Thyroid gland (tissue), 4 donors: ENCODE measurements around the gene MIB1. TPM values are rescaled to one million over a fixed set of nuclear protein-coding genes. Genes with fewer than 3 reads are reported as not detected.

ENCODE experiments used
- DNase-seq, 2 donors: peaks; one replicate each; pipeline ENCODE4 v3.0.0-alpha.2; 2019
- H3K27ac ChIP-seq, 3 donors: fragments of 200-600 bp; sonication (generic); 1 replicate in 2 of 3; 2 replicates in 1 of 3; pipeline ENCODE4 v1.5.1; 2016 to 2019; ENCODE audit warnings: mild to moderate bottlenecking in 1 of 3, moderate library complexity in 1 of 3
- H3K27me3 ChIP-seq: fragments of 200-600 bp; sonication (generic); one replicate; pipeline ENCODE4 v1.5.1; 2019
- H3K36me3 ChIP-seq, 2 donors: fragments of 200-600 bp; sonication (generic); one replicate each; pipeline ENCODE4 v1.5.1; 2016 to 2019
- H3K4me1 ChIP-seq, 2 donors: fragments of 200-600 bp; sonication (generic); one replicate each; pipeline ENCODE4 v1.5.1; 2017 to 2019
- H3K4me3 ChIP-seq, 3 donors: fragments of 200-600 bp; sonication (generic); replicated peaks in 1 of 3; 1 replicate in 2 of 3; 2 replicates in 1 of 3; pipeline ENCODE4 v1.5.1; 2016; ENCODE audit warnings: mild to moderate bottlenecking in 1 of 3
- H3K9me3 ChIP-seq: fragments of 200-600 bp; sonication (generic); one replicate; pipeline ENCODE4 v1.5.1; 2017
- POLR2A ChIP-seq, 2 donors: fragments of 450-650 bp; IDR thresholded peaks; one replicate each; pipeline ENCODE4 v1.6.1; 2017; ENCODE audit warnings: antibody characterized with exemption in 2 of 2, mild to moderate bottlenecking in 2 of 2, moderate library complexity in 1 of 2
- WGBS, 2 donors: methylation state at CpG; one replicate each; pipeline ENCODE4 v1.1.5; 2017; 5-methylcytosine and 5-hydroxymethylcytosine counted together
- intact Hi-C: fragments of 100-400 bp; cut with DNase I; formaldehyde crosslinking; loops from one replicate; pipeline ENCODE4 v1.15.1; 2023
- total RNA-seq, 4 donors: library from RNA; depleted of rRNA; stranded (reverse); fragments of >200 nt; gene quantifications; one replicate each; pipeline ENCODE4 v1.2.3, GENCODE V29; 2016
- TF ChIP-seq, protein P1 (sequence below), 6 experiments: fragments of 200-600 bp in 3 of 6; fragments of 450-650 bp in 3 of 6; sonication (generic) in 3 of 6; IDR thresholded peaks; one replicate each; pipeline ENCODE4 v1.5.1; 2016 to 2019; ENCODE audit warnings: antibody characterized with exemption in 6 of 6, mild to moderate bottlenecking in 2 of 6, inconsistent platforms in 1 of 6, moderate library complexity in 1 of 6

The MIB1 gene
- total RNA-seq, 4 donors from 2014 or later = 35.8 to 55.6 (median 45.0) TPM

DNA sequence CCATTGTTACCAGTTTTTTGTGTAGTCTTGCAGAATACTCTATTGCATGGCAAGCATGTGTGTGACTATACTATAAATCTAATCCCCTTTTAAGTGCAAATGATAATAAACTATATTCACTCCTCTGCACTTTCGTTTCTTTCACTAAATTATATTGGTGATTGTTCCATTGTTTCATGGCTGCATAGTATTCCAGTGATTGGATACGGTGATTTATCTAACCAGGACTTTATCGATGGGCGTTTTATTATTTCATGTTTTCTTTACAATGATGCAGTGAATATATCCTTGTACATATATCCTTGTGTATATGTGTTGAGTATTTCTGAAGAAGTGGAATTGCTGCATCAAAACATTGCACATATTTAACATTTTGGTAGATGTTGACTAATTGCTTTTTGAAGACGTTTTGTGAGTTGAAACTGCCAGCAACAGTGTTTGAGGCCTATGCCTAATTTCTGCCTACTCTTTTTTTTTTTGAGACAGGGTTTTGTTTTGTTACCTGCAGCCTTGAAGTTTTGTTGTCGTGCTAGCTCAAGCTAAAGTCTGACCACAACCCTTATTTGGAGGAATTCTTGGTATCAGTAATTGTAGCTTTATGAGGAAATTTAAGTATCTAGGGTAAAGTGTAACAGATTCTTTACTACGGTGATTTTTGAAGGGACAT, 2.7 kb downstream of the MIB1 start:
- Histone ChIP-seq H3K36me3 (no peaks in the 10 kb centered on the region), H3K4me3 (no peak overlapping the region), H3K4me1 (peaks cover 20 to 49% of the 10 kb centered on the region in 2 donors), H3K27ac (no peak overlapping the region), H3K9me3 (no peaks in the 10 kb centered on the region), H3K27me3 (no peaks in the 10 kb centered on the region)
- TF ChIP-seq, protein P1, sequence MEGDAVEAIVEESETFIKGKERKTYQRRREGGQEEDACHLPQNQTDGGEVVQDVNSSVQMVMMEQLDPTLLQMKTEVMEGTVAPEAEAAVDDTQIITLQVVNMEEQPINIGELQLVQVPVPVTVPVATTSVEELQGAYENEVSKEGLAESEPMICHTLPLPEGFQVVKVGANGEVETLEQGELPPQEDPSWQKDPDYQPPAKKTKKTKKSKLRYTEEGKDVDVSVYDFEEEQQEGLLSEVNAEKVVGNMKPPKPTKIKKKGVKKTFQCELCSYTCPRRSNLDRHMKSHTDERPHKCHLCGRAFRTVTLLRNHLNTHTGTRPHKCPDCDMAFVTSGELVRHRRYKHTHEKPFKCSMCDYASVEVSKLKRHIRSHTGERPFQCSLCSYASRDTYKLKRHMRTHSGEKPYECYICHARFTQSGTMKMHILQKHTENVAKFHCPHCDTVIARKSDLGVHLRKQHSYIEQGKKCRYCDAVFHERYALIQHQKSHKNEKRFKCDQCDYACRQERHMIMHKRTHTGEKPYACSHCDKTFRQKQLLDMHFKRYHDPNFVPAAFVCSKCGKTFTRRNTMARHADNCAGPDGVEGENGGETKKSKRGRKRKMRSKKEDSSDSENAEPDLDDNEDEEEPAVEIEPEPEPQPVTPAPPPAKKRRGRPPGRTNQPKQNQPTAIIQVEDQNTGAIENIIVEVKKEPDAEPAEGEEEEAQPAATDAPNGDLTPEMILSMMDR (IDR thresholded peaks at IDR 0.05) = no peak
- no peak for TF ChIP-seq POLR2A (IDR thresholded peaks at IDR 0.05)
- no peak for DNase-seq
- 82 to 85% methylated on average over 7 of the region's 7 CpGs for WGBS, 2 donors
- intact Hi-C loops = no loop called here

DNA sequence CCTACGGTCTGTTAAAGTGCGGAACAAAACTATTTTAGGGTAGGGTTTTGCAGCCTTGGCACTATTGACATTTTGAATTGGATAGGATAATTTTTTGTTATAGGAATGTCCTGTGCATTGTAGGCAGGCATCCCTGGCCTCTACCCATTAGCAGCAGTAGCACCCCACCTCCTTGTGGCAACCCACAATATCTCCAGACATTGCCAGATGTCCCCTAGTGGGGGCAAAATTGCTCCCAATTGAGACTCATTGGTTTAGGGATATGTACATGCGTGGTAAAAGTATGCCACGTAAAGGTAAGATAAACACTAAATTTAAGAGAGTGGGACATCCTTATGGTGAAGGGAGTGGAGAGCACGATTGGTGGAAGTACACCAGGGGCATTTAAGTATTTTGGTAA, 4.6 kb downstream of the MIB1 start:
- Histone ChIP-seq H3K27ac (no peak overlapping the region), H3K27me3 (no peaks in the 10 kb centered on the region), H3K36me3 (no peaks in the 10 kb centered on the region), H3K4me3 (no peak overlapping the region), H3K4me1 (peaks cover 20 to 43% of the 10 kb centered on the region in 2 donors), H3K9me3 (no peaks in the 10 kb centered on the region)
- intact Hi-C loops = no loop called here
- 92% methylated on average over 5 of the region's 5 CpGs for WGBS, 2 donors
- DNase-seq = no peak
- TF ChIP-seq, protein P1 (IDR thresholded peaks at IDR 0.05) = no peak
- TF ChIP-seq POLR2A (IDR thresholded peaks at IDR 0.05) = no peak

DNA sequence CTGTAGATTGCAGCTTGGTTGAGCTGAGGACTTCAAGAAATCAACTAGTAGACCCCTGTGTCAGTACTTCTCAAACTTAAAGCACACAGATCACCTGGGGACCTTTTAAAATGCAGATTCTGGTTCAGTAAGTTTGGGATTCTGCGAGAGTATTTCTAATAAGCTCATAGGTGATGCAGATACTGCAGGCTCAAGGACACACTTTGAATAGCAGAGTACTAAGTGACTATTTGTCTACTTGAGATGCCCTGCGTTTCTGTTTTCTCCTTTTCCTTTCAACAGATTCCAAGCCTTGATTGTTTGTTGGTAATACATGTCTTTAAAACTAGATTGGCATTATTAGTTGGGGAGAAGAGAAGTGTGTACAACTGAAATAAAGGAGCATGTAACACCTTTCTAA, 6.7 kb downstream of the MIB1 start:
- Histone ChIP-seq H3K4me3 (no peak overlapping the region), H3K27me3 (no peaks in the 10 kb centered on the region), H3K27ac (no peak overlapping the region), H3K9me3 (no peaks in the 10 kb centered on the region), H3K36me3 (no peaks in the 10 kb centered on the region), H3K4me1 (peaks cover 16 to 42% of the 10 kb centered on the region in 2 donors)
- no peak for DNase-seq
- no peak for TF ChIP-seq POLR2A (IDR thresholded peaks at IDR 0.05)
- TF ChIP-seq, protein P1 (IDR thresholded peaks at IDR 0.05) = no peak
- 46 to 53% methylated on average over 2 of the region's 2 CpGs for WGBS, 2 donors
- intact Hi-C loops = no loop called here

DNA sequence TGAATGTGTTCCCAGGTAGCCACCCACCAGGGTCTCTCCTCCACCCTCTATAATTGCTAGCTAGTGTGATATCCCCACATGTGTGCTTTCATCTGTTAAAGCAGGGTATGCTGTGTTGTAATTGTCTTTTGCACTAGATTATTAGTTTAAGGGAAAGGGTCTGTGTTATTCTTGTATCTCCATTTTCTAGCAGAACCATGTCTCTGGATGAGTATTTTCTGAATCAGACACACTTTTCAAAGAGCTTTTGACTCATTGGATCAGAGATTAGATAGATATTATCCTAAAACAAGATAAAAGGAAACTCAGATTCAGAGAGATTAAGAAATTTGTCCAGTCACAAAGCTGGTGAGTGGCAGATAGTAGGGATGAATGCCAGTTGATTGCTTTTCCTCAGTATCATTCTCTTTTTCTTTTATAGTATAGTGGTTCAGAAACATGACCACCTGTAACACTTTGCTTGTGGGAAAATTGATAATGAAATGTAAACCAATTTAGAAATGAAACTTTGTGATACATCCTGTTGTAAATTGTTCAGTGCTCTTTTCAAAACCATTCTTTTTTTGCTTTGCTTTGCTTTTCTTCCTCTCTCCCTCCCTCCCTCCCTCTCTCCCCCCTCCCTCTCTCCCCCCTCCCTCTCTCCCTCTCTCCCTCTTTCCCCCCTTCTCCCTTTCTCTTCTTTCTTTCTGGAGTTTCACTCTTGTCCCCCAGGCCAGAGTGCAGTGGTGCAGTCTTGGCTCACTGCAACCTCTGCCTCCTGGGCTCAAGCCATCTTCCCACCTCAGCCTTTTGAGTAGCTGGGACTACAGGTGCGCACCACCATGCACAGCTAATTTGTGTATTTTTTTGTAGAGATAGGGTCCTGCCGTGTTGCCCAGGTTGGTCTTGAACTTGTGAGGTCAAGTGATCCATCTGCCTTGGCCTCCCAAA, 7.4 kb downstream of the MIB1 start:
- no peaks in the 10 kb centered on the region for H3K9me3 ChIP-seq
- H3K36me3 ChIP-seq = no peaks in the 10 kb centered on the region
- no peaks in the 10 kb centered on the region for H3K27me3 ChIP-seq
- DNase-seq = no peak
- WGBS, 2 donors = 92 to 94% methylated on average over 2 of the region's 2 CpGs
- H3K4me3 ChIP-seq = no peak overlapping the region
- no peak overlapping the region for H3K27ac ChIP-seq
- TF ChIP-seq POLR2A (IDR thresholded peaks at IDR 0.05) = no peak
- TF ChIP-seq, protein P1 (IDR thresholded peaks at IDR 0.05) = no peak
- intact Hi-C loops = no loop called here
- peaks cover 14 to 35% of the 10 kb centered on the region in 2 donors for H3K4me1 ChIP-seq

DNA sequence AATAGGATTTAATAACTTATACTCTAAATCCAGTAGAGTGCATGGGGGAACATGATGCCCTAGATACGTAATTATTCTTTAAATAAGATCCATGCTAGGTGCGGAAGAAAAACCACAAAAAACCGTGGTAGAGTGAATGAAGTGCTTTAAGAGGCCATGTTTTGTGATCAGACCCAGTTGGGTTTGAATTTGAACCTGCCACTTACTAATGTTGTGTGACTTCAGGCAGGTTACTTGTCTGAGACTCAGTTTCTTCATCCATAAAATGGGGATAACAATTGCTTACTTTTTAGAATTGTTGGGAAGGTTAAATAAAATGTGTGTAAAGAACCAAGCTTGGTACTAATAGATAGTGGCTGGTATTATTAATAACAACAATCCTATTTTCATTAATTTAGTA, 17.2 kb downstream of the MIB1 start:
- 85 to 98% methylated on average over 3 of the region's 3 CpGs for WGBS, 2 donors
- intact Hi-C loops = no loop called here
- no peak for DNase-seq
- Histone ChIP-seq H3K4me3 (no peak overlapping the region), H3K9me3 (no peaks in the 10 kb centered on the region), H3K27me3 (no peaks in the 10 kb centered on the region), H3K4me1 (peaks cover 0 to 7% of the 10 kb centered on the region in 2 donors), H3K27ac (no peak overlapping the region), H3K36me3 (no peaks in the 10 kb centered on the region)
- TF ChIP-seq POLR2A (IDR thresholded peaks at IDR 0.05) = no peak
- TF ChIP-seq, protein P1 (IDR thresholded peaks at IDR 0.05) = no peak
